NOMO-1 treated with DMSO at 0.1 percent for 48 hours (cell line): Measurements from ENCODE around the gene RFX8.

Source experiments
- DNase-seq: peaks from one replicate; lab custom pipeline; 2025; ENCODE audit not compliant: unreplicated experiment; lab: John Stamatoyannopoulos, UW

The RFX8 gene

DNA sequence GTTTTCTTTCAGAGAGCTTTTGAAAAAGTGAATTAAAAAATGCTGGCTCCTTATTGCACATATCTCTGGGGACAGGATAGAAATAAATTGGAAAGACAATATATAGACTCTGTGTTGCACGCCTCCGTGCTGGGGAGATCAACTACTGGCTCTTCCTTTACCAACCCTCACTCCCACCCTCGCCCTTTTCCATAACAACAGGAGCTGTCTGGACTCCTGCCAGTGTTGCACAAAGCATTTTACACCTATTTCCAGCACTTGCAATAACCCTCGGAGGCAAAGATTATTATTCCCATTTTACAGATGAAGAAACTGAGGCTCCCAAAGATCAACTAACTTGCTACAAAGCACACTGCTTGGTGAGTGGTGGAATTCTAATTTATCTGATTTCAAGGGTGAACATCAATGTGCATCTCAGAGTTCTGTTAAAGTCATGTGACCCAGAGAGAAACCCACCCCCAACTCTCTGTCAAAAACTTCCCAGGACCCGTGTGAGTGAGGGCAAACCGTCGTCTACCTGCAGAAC is 91.8 kb downstream of the RFX8 start:
- no peak for DNase-seq

DNA sequence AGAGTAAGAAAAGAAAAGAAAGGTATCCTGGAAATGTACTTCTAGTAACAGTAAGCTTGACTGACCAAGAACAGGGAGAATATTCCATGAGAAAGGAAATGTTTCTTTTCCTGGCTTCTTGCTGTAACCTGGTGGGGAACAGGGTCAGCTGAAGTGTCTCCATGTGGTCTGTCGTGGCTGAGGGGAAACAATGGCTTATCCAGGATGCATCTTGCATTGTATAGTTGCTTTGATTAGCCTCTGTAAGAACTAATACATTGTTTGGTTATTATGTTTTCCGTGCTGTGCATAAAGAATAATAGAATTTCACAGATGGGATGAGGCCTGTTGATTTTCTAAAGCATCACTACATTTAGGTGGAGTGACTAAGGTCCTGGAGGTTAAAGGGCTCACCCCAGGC is 92.5 kb downstream of the RFX8 start:
- no peak for DNase-seq

DNA sequence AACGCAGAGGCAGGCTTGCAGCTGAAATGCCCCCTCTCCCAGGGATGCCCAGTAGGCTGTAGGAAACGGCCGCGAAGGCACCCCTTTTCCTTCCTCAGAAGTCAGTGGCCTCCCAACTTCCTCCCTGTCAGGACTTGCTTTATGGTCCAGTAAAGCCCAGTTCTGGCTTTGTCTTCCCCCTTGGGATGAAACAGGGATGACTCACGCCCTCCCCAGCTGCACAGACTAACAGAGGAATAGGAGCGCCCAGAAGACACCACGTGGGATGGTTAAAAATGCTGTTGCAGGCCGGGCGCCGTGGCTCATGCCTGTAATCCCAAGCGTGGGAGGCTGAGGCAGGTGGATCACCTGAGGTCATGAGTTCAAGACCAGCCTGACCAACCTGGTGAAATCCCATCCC is 94.5 kb downstream of the RFX8 start:
- DNase-seq, result no peak

DNA sequence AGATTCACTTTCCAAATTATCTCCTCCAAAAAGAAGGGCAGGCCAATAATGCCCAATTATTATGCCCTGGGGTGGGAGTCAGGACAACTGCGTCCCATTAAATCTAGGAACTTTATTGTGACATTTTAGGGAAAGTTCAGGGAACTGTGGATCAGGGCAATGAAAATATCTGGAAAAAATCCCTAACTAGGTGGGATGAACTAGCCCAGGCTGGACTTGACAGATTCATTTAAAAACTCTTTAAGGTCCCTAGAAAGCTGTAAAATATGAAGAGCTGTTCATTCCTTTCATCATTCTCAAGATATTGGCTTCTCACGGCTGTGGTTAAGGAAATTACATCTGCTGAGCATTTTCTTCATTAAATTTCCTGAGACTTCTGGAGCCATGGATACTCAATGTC is 95.8 kb downstream of the RFX8 start:
- DNase-seq, result no peak

DNA sequence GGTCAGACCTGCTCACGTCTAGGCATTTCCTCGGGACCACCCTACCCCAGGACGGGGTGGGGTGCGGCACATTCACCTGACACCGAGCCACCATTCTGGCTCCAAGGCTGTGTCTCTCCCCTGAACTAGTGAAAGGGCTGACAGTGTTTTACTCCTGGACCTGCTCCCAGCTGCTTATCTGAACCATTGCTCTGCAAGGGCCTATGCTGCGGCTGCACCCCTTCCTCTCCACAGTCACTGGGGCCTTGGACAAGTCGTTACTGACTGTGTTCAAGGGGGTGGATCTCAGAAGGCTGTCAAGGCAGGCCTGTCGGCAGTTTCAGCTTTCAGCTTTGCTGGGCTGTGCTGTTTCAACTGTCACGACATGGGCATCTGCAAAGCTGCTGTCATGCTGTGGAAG is 99.3 kb downstream of the RFX8 start:
- DNase-seq, result no peak

DNA sequence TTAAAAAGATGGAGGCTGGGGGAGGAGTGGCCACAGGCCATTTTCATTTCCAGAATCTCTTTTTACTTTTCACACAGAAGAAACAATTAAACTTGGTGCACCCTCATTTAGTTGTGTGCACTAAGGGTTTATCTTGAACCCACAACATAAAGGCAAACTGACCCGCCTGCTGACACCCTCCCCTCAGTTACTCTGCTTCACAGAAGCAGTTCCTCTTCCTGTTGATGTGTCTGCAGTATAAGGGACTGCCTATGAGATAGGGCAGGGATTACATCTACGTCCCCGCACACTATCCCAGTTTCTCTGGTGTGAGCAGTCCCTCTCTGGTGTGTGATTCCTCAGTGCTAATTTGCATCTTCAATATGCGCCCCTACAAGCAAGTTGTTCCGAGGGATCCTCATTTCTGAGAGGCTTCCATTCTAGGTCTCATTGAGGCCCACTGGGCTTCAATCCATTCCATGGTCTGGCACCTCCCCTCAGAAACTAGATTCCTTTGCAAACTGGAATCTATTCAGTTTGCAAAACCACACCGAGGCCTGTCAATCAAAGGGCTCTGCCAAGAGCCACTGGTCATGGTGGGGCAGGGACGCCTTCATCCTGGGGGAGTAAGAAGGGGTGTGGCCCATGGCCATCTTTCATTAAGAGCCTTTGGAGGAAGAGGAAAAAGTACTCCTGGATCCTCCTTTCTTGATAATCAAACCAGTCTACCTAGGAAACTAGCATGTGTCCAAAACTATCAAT is 99.9 kb downstream of the RFX8 start:
- no peak for DNase-seq

DNA sequence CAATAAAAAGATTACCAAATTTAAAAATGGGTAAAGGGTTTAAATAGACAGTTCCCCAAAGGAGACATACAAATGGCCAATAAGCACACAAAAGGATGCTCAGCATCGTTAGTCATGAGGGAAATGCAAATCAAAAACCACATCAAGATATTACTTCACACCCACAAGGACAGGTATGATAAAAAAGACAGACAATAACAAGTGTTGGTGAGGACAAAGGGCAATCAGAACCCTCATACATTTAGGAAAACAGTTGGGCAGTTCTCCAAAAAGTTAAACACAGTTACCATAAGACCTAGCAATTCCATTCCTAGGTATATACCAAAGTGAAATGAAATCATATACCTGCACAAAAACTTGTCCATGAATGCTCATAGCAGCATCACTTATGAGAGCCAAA is 102.1 kb downstream of the RFX8 start:
- no peak for DNase-seq

DNA sequence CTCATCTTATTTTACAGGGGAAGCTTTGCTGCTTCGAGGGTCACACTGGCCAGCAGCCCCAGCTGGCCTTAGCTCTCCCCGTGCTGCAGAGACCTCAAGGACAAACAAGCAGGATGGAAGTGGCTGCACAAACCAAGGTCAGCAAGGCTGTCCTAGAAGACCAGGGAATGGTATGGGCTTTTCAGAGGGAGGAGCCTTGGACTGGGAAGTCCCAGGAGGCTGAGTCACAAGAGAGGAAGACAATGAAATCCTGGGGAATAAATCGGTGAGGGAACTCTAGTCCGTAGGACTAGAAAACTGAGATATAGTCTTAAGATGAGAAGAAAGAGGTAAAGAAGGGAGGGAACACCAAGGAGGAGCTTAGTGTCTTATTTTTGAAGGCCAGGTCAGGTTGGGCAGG is 103.3 kb downstream of the RFX8 start:
- no peak for DNase-seq

DNA sequence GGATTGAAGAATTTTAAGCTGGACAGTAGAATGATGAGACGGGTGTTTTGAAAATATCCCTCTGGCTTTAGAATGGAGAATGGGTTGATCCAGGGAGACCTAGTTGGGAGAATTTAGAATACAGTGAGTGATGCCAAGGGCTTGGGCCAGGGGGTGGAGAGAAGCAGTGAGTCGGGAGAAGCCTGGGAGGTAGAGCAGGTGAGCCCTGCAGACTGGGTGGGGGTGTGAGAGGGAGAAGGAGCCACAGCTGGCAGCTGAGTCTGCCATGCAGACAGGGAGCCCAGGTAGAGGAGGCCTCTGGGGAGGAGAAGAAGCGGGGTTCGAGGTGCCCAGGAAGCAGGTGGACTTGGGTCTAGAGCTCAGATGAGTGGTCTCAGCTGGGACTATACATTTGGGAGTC is 105.8 kb downstream of the RFX8 start:
- DNase-seq, result no peak

DNA sequence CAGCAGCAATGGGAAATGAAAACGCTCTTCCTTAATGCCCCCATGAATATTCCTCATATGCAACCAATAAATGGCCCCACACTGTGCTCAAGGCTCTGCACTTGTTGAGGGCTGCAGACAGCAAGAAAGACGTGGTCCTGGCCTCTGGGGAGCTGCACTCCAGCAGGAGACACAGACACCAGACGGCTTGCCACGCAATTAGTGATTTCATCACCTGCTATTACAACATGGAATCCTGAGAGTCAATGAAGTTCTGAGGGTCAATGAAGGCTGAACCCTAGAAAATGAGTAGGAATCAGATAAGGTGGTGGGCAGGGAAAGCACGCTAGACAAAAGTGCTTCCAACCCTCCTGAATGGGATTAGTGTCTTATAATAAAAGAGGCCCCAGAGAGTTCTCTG is 106.5 kb downstream of the RFX8 start:
- peak; percentile 42 for DNase-seq

DNA sequence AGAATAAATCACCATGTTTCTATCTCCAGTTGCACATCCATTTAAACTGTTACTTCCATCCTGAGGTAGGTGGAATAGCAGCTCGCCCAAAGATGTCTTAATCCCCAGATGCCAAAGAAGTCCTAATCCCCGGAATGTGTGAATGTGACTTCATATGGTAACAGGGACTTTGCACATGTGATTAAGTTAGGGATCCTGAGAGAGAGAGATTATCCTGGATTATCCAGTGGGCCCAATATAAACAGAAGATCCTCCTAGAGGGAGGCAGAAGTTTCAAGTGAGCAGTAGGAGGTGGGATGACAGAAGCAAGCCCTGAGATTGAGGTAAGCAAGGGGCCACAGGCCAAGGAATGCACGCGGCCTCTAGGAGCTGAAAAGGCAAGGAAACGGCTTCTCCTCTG is 107.4 kb downstream of the RFX8 start:
- DNase-seq, result no peak

DNA sequence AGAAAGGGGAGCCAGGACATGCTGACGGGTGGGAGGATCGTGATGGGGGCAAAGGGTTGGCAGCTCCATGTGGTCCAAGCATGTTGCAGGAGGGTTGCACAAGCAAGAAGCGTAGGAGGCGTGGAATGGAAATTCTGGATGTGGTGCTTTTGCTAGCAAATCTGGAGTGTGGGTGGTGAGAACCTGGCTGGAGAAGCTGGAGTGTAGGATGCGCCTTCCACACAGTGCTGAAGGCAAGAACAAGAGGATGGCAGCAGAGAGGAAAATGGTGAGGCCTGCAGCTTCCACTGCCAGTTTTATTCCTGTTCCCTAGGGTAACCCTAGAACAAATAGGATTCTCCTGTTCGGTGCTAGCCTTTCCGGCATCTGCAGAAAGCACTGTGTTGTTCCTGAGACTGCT is 110.0 kb downstream of the RFX8 start:
- no peak for DNase-seq

DNA sequence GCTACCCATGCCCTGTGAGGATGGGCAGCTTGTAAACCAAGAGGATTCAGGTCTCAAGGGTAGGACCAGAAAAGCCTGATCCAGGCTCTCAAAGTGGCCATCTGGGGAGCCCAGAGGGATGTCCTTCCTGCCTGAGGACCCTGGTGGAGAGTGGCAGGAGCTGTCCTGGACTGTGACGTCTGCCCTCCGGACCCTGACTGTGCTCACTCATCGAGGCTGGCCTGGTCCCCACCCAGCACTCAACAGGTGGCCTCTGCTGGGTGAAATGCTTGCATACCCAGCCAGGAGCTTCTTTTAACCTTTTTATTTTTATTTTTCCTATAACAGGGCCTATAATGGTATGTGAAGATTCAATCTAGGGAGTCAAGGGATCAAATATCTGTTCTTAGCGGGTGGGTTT is 112.1 kb downstream of the RFX8 start:
- no peak for DNase-seq

DNA sequence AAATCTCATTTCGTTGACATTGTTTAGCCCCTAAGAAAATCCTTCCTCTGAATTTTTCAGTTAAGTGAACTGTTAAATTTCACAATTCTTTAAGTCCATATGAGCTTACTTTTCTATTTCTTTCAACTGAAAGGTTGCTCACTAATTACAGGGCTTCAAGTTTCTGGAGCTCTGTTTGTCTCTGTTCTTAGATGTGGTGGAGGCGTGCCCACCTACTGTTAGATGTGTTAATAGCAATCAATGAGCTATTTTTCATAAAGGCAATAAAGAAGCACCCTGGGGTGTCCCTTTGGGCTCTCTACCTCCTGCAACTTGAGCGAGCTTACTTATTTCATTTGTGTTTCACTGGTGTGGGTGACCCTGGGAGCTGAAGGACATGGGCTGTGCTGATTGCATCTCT is 112.6 kb downstream of the RFX8 start:
- DNase-seq, result no peak

DNA sequence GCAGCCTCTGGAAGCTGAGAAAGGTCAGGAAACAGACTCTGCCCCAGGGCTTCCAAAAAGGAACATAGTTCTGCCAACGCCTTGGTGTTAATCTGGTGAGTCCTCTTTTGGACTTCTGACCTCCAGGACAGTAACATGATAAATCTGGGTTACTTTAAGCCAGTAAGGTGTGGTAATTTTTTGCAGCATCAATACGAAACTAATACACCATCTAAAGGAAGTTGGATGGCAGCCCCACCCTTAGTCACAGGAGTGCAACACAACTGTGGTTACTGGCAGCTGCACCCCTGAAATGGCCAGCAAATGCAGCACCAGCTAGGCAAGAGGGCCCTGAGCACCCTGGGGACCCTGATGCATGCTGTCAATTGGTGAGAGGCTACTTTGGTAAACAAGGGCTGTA is 113.4 kb downstream of the RFX8 start:
- DNase-seq, result peak; percentile 31

DNA sequence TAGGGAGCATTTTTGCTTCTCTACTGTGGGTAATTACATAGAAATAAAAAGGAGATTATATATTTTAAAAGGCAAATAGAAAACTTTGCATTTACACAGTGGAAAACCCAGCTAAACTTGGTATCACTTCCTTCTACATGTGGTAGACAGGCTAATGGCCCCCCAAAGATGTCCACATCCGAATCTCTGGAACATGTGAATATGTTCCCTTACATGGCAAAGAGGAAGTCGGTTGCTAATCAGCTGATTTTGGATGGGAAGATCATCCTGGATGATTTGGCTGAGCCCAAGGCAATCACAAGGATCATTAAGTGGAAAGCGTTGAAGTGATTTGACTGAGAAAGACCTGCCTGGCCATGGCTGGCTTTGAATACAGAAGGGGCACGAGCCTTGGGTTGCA is 113.8 kb downstream of the RFX8 start:
- DNase-seq, result peak; percentile 60

DNA sequence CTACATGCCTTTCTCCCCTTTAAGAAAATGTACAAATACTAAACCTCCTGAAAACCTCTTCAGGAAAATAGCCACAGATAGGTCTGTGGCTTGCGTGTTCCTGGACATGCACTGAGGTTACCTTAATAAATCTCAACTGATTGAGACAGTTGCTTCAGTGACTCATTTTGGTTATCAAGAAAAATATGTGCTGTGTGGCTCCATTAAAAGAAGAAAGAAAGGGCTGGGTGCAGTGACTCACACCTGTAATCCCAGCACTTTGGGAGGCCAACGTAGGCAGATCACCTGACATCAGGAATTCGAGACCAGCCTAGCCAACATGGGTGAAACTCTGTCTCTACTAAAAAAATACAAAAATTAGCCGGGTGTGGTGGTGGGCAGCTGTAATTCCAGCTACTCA is 114.7 kb downstream of the RFX8 start:
- DNase-seq, result no peak

DNA sequence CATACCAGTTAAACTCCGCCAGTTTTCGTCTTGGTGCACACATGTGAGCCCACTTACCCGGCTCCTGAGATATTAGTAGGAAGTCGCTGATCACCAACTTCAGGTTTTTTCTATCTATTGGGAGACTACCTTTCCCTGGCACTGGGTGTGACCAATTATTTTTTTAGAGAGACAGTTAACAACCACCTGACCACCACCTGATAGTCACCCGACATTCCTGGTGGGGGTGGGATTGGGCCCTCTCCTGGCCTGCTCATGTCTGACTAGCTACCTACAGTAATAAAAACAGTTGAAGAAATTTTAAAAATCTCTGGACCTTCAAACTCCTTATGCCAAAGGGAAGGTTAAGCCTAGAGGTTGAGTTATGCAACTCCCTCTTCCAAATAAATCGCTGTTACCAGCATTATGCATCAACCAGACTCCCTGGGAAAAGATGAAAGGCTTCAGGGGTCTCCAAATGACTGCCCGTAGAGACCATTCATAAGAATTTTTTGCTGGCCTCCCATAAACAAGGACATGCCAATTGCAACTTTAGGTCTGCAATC is 115.4 kb downstream of the RFX8 start:
- no peak for DNase-seq

DNA sequence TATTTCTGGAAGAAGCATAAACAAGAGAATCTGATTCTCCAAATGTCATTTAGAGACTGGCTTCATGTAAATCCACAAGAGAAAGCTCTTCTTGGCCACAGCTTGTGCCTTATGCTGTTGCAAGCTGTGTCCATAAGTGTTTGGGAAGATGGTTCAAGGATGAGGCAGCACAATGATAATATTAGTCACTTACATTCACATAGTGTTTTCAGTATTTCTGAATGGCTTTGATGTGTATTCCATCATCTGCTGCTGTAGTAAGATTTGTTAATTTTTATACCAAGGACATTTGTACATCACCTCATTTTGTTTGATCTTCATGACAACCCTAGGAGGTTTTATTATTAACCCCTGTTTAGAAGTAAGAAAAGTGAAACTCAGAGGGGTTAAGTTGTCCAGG is 117.5 kb downstream of the RFX8 start:
- no peak for DNase-seq

DNA sequence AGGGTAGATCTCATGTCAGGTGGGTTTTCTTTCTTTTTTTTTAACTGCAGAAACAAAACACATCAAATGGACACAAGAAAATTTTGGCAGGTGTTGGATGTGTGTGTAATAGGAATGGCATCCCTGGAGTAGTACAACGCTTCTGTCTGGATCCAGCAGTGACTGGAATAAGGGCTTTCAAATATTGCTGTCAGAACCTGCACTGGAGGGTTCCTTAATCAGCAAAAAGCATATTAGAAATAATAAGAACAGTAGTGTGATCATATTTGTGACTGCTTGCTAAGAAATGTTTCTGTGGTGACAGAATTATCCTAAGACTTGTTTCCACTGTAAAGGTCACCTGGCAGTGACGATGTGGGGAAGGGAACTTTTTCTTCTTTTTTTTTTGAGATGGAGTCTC is 118.4 kb downstream of the RFX8 start:
- DNase-seq, result no peak

DNA sequence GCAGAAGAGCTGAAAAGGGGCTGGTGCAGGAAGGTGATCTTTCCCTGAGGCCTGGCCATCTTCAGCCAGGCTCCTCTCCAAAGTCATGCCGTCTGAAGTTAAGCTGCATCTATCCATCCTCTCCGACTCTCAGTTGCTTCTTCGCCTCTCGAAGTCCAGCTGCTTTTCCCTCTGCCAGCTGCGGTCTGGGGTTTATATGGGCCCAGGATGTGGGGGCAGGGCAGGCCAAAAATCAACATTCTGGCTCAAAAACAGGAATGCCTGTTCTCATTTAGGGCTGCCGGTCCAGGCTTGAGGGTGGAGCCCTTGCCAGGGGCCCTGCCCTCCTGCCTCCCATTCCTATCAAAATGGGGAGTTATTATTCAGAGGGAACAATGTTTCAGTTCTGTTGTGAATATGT is 118.9 kb downstream of the RFX8 start:
- DNase-seq, result no peak

DNA sequence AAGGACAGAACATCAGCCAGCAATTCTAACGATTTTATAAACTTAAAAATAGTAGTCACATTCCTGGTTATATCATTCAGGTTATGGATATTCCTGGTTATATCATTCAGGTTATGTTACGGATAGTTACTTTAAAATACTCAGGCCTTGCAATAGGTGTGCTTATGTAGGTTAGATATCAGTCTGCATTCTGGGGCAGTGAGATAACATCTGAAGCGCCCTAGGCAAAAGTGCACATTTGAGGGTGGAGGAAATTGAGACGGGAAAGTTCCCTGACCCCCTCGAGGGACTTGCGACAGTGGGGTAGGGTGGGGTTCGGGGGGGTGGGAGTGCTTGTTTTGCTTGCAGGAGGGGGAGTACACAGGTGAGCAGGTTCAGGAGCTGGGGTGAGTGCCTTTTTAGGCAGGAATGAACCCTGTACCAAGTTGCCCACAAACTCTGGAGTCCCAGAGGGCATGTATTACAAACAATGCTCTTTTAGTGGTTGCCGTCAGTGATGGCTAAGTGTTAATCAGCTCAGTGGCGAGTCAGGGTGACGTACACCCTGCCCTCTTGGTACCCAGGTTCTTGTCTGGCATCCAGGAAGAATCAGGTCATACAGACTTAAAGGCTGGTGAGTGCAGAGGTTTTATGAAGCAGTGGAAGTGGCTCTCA is 119.4 kb downstream of the RFX8 start:
- no peak for DNase-seq
